PC-3 (cell line): ENCODE results near the gene FSD1L. TPM values are rescaled to one million over a fixed set of nuclear protein-coding genes. Genes with fewer than 3 reads are reported as not detected.

Experiments used
- ATAC-seq: fragments of 200-7000 bp; cut with Tn5 transposase; 2 replicates; pipeline ENCODE4 v1.9.1; 2020; ENCODE audit warnings: mild to moderate bottlenecking, moderate library complexity
- BruUV-seq: library from RNA; stranded (reverse); fragments of 400-500 nt; replicated peaks from 2 replicates; lab custom pipeline; 2021; lab: Mats Ljungman, UMichigan
- CTCF ChIA-PET: fragments of 300-600 bp; sonication (Branson Sonifier 250); formaldehyde crosslinking; loops from one replicate; lab custom pipeline; 2022; ENCODE audit warnings: antibody characterized with exemption; lab: Charles Lee
- POLR2A ChIA-PET: fragments of 300-600 bp; sonication (Branson Sonifier 250); formaldehyde crosslinking; loops from one replicate; lab custom pipeline; 2022; ENCODE audit warnings: antibody characterized with exemption; ENCODE audit not compliant: unreplicated experiment; lab: Charles Lee
- DNase-seq: peaks from one replicate; pipeline ENCODE4 v3.0.0-alpha.2; 2015
- H2AFZ ChIP-seq: fragments of 300-600 bp; sonication (generic); 2 replicates; pipeline ENCODE4 v1.6.0; 2016; ENCODE audit warnings: antibody characterized with exemption, low read length
- H3F3A ChIP-seq: fragments of 300-600 bp; sonication (generic); one replicate; pipeline ENCODE4 v1.6.0; 2017; ENCODE audit warnings: antibody characterized with exemption, low read length, control low read depth, mild to moderate bottlenecking; ENCODE audit not compliant: unreplicated experiment
- H3K27ac ChIP-seq: fragments of 300-600 bp; sonication (generic); 2 replicates; pipeline ENCODE4 v1.5.1; 2016; ENCODE audit warnings: mild to moderate bottlenecking, low read length
- H3K27me3 ChIP-seq: fragments of 300-600 bp; sonication (generic); 2 replicates; pipeline ENCODE4 v1.6.1; 2016; ENCODE audit warnings: low read length, mixed read lengths
- H3K36me3 ChIP-seq: fragments of 300-600 bp; sonication (generic); 2 replicates; pipeline ENCODE4 v1.6.1; 2016; ENCODE audit warnings: low read depth, mixed run types, low read length, mixed read lengths
- H3K4me1 ChIP-seq: fragments of 300-600 bp; sonication (generic); 2 replicates; pipeline ENCODE4 v1.5.1; 2016; ENCODE audit warnings: low read length; ENCODE audit not compliant: insufficient read depth
- H3K4me2 ChIP-seq: fragments of 300-600 bp; sonication (generic); 2 replicates; pipeline ENCODE4 v1.6.0; 2016; ENCODE audit warnings: low read length
- H3K4me3 ChIP-seq: fragments of 300-600 bp; sonication (generic); 2 replicates; pipeline ENCODE4 v1.5.1; 2016; ENCODE audit warnings: mild to moderate bottlenecking, low read length, mixed read lengths
- H3K79me2 ChIP-seq: fragments of 300-600 bp; sonication (generic); 2 replicates; pipeline ENCODE4 v1.6.1; 2017; ENCODE audit warnings: low read length, mixed read lengths
- H3K9ac ChIP-seq: fragments of 300-600 bp; sonication (generic); 2 replicates; pipeline ENCODE4 v1.6.0; 2016; ENCODE audit warnings: mild to moderate bottlenecking, low read length
- H3K9me2 ChIP-seq: fragments of 300-600 bp; sonication (generic); replicated peaks from 2 replicates; pipeline ENCODE4 v1.6.1; 2016; ENCODE audit warnings: mixed run types, low read length, mixed read lengths
- H3K9me3 ChIP-seq: fragments of 300-600 bp; sonication (generic); 2 replicates; pipeline ENCODE4 v1.6.1; 2016; ENCODE audit warnings: low read length, mixed read lengths
- H4K20me1 ChIP-seq: fragments of 300-600 bp; sonication (generic); 2 replicates; pipeline ENCODE4 v1.6.1; 2016; ENCODE audit warnings: low read length, mixed read lengths
- EZH2 ChIP-seq: fragments of 300-600 bp; sonication (generic); IDR thresholded peaks from one replicate; pipeline ENCODE4 v1.6.1; 2017; ENCODE audit warnings: antibody characterized with exemption, mild to moderate bottlenecking, low read length; ENCODE audit not compliant: unreplicated experiment
- EZH2phosphoT487 ChIP-seq: fragments of 300-600 bp; sonication (generic); IDR thresholded peaks from 2 replicates; pipeline ENCODE4 v1.6.1; 2018; ENCODE audit warnings: mild to moderate bottlenecking, antibody characterized with exemption, low read length, borderline replicate concordance
- intact Hi-C: fragments of 100-400 bp; cut with micrococcal nuclease; formaldehyde crosslinking; loops from 2 replicates; pipeline ENCODE4 v1.9.0; 2023
- total RNA-seq: library from RNA; depleted of rRNA; stranded (reverse); fragments of >200 nt; gene quantifications from 2 replicates; pipeline ENCODE4 v1.2.3, GENCODE V29; 2014
- TF ChIP-seq, protein P1 (sequence below): fragments of 300-600 bp; sonication (generic); conservative IDR thresholded peaks from 2 replicates; pipeline ENCODE4 v1.5.1; 2017; ENCODE audit warnings: antibody characterized with exemption, low read depth, mild to moderate bottlenecking, low read length

Gene FSD1L
- total RNA-seq, 1 experiment from 2014 or later, result 1.7 TPM

DNA sequence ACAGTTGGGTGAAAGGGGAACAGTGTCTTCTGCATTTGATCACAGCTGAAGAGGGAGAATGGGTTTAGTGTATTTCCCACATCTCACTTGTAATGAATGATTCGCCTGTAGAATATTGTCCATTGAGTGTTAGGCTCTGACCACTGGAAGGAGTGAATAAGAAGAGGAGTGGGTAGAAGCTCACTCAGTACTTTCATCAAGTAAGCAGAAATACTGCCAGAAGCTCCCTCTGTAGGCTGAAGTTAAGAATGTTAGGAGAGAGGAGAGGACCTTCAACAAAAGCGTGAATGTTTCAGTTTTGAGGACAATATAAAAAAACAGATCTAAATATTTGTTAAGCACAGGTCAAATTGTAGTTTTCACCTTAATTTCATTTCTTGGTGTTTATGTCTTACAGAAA is 27.5 kb downstream of the FSD1L start:
- ChIA-PET POLR2A (no interaction called here), CTCF (no interaction called here)
- no peaks in the 10 kb centered on the region for H3K36me3 ChIP-seq
- H3K4me2 ChIP-seq, result no peak overlapping the region
- H3K9me2 ChIP-seq, result no peaks in the 10 kb centered on the region
- peak; percentile 30 for DNase-seq
- intact Hi-C loops, result loop anchor here (1.0 kb wide), 1 partner anchor 49 kb away; no protein-coding TSS in a partner anchor
- ATAC-seq, result peak; percentile 64
- H3K27me3 ChIP-seq, result no peaks in the 10 kb centered on the region
- no peak overlapping the region for H2AFZ ChIP-seq
- BruUV-seq, result no TSS peak
- H3K79me2 ChIP-seq, result no peaks in the 10 kb centered on the region
- no peak overlapping the region for H3K9ac ChIP-seq
- H3K9me3 ChIP-seq, result no peaks in the 10 kb centered on the region
- TF ChIP-seq, protein P1, sequence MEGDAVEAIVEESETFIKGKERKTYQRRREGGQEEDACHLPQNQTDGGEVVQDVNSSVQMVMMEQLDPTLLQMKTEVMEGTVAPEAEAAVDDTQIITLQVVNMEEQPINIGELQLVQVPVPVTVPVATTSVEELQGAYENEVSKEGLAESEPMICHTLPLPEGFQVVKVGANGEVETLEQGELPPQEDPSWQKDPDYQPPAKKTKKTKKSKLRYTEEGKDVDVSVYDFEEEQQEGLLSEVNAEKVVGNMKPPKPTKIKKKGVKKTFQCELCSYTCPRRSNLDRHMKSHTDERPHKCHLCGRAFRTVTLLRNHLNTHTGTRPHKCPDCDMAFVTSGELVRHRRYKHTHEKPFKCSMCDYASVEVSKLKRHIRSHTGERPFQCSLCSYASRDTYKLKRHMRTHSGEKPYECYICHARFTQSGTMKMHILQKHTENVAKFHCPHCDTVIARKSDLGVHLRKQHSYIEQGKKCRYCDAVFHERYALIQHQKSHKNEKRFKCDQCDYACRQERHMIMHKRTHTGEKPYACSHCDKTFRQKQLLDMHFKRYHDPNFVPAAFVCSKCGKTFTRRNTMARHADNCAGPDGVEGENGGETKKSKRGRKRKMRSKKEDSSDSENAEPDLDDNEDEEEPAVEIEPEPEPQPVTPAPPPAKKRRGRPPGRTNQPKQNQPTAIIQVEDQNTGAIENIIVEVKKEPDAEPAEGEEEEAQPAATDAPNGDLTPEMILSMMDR, result peak; percentile 55
- TF ChIP-seq EZH2 (no peak), EZH2phosphoT487 (no peak)
- no peak overlapping the region for H3K4me3 ChIP-seq
- no peak overlapping the region for H3K27ac ChIP-seq
- no peaks in the 10 kb centered on the region for H3K4me1 ChIP-seq
- no peaks in the 10 kb centered on the region for H4K20me1 ChIP-seq
- H3F3A ChIP-seq, result no peaks in the 10 kb centered on the region

DNA sequence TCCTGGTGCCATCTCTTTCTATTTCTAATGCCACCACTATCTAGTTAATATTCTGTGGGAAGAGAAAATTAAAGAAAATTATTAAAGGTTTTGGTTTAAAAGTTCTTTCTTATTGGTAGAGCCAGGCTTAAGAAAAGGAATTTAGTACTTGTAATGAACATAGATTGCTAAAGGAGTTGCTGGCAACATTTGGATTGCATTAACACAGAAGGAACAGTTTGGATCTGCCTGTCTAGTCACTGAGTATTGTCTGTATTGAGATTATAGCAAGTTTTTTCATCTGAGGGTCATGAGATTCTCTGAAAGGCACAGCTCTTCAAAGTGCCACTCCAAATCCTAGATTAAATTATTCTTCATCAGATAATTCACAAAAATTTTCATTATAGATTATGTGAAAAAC is 32.0 kb downstream of the FSD1L start:
- POLR2A ChIA-PET, result no interaction called here

DNA sequence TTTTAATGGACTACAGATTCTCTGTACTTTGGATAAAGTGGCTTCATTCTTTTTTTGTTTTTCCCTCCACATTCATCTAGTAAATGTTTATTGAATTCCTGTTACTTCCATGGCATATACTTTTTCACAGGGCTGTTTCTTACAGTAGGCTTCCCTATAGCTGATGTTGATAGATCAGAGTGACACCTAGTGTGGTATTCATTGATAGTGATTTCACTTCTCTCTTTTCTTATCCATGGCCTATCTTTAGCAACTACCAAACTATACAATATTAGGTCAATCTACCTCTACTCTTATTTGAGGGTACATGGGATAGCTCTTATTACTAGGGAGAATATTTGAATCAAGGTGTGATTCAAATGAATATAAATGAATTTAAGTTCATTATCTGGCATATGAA is 35.8 kb downstream of the FSD1L start:
- Histone ChIP-seq H3K9me3 (no peaks in the 10 kb centered on the region), H4K20me1 (no peaks in the 10 kb centered on the region), H3K9ac (no peak overlapping the region), H2AFZ (no peak overlapping the region), H3K27ac (no peak overlapping the region), H3F3A (no peaks in the 10 kb centered on the region), H3K36me3 (no peaks in the 10 kb centered on the region), H3K27me3 (no peaks in the 10 kb centered on the region), H3K9me2 (no peaks in the 10 kb centered on the region), H3K4me3 (no peak overlapping the region), H3K79me2 (no peaks in the 10 kb centered on the region), H3K4me1 (no peaks in the 10 kb centered on the region), H3K4me2 (no peak overlapping the region)
- no TSS peak for BruUV-seq
- intact Hi-C loops, result no loop called here
- TF ChIP-seq EZH2phosphoT487 (no peak), EZH2 (no peak)
- TF ChIP-seq, protein P1, result no peak
- DNase-seq (no peak), ATAC-seq (no peak)
- CTCF ChIA-PET, result no interaction called here
- POLR2A ChIA-PET, result no interaction called here

More for the DNA sequence above, 32.0 kb downstream of the FSD1L start:
- Histone ChIP-seq H3K4me3 (no peak overlapping the region), H3K27me3 (no peaks in the 10 kb centered on the region), H3F3A (no peaks in the 10 kb centered on the region), H3K27ac (no peak overlapping the region), H2AFZ (no peak overlapping the region), H4K20me1 (no peaks in the 10 kb centered on the region), H3K9ac (no peak overlapping the region), H3K4me1 (no peaks in the 10 kb centered on the region), H3K9me2 (no peaks in the 10 kb centered on the region), H3K36me3 (no peaks in the 10 kb centered on the region), H3K79me2 (no peaks in the 10 kb centered on the region), H3K4me2 (no peak overlapping the region), H3K9me3 (no peaks in the 10 kb centered on the region)
- ATAC-seq (no peak), DNase-seq (no peak)
- TF ChIP-seq EZH2phosphoT487, result no peak
- TF ChIP-seq EZH2, result no peak
- TF ChIP-seq, protein P1, result no peak
- CTCF ChIA-PET, result no interaction called here
- intact Hi-C loops, result no loop called here
- no TSS peak for BruUV-seq
